NCI-H1930 (cell line): Measurements from ENCODE around the gene ARHGEF28.
A peak's percentile ranks its signal among the peaks of the same experiment; 100 is the strongest.

Experiments
- DNase-seq, 2 experiments: peaks; one replicate each; lab custom pipeline; 2025; lab: John Stamatoyannopoulos, UW

The ARHGEF28 gene

GRCh38 chr5:73899916-73900315 is 273.9 kb downstream of the ARHGEF28 start:
- DNase-seq: no peak

- no peak for DNase-seq
Observed at GRCh38 chr5:73900566-73900965, 274.6 kb downstream of the ARHGEF28 start.

- DNase-seq: no peak
Observed at GRCh38 chr5:73901043-73901442, 275.0 kb downstream of the ARHGEF28 start.

GRCh38 chr5:73901455-73901854 is 275.5 kb downstream of the ARHGEF28 start:
- no peak for DNase-seq

GRCh38 chr5:73902327-73903051 is 276.5 kb downstream of the ARHGEF28 start:
- peak; percentile 39 to 62 for DNase-seq

GRCh38 chr5:73903169-73903568 is 277.2 kb downstream of the ARHGEF28 start:
- DNase-seq: no peak

- no peak for DNase-seq
Observed at GRCh38 chr5:73906277-73906676, 280.3 kb downstream of the ARHGEF28 start.

GRCh38 chr5:73907164-73907563 is 281.2 kb downstream of the ARHGEF28 start:
- DNase-seq: no peak

- no peak for DNase-seq
Observed at GRCh38 chr5:73908395-73908794, 282.4 kb downstream of the ARHGEF28 start.

GRCh38 chr5:73908846-73909245 is 282.9 kb downstream of the ARHGEF28 start:
- DNase-seq: no peak

- no peak for DNase-seq
Observed at GRCh38 chr5:73909474-73909873, 283.5 kb downstream of the ARHGEF28 start.

GRCh38 chr5:73911761-73912393 is 285.9 kb downstream of the ARHGEF28 start:
- no peak for DNase-seq

GRCh38 chr5:73912821-73913271 is 286.9 kb downstream of the ARHGEF28 start:
- DNase-seq: no peak

- no peak for DNase-seq
Observed at GRCh38 chr5:73913971-73914370, 288.0 kb downstream of the ARHGEF28 start.

- no peak for DNase-seq
Observed at GRCh38 chr5:73915345-73915744, 289.3 kb downstream of the ARHGEF28 start.

GRCh38 chr5:73917433-73917832 is 291.4 kb downstream of the ARHGEF28 start:
- no peak for DNase-seq

GRCh38 chr5:73917891-73918290 is 291.9 kb downstream of the ARHGEF28 start:
- DNase-seq: no peak

- DNase-seq: no peak
Observed at GRCh38 chr5:73918791-73919221, 292.8 kb downstream of the ARHGEF28 start.

- DNase-seq: no peak
Observed at GRCh38 chr5:73921741-73922140, 295.7 kb downstream of the ARHGEF28 start.

- DNase-seq: no peak
Observed at GRCh38 chr5:73922224-73922623, 296.2 kb downstream of the ARHGEF28 start.

GRCh38 chr5:73922875-73923557 is 297.0 kb downstream of the ARHGEF28 start:
- DNase-seq: no peak

- no peak for DNase-seq
Observed at GRCh38 chr5:73928476-73929070, 302.6 kb downstream of the ARHGEF28 start.

GRCh38 chr5:73935719-73936118 is 309.7 kb downstream of the ARHGEF28 start:
- no peak for DNase-seq
